Measurements from ENCODE around the gene RIMS1. TPM values are rescaled to one million over a fixed set of nuclear protein-coding genes. Genes with fewer than 3 reads are reported as not detected.

Gene RIMS1
- total and polyA plus RNA-seq, 2 donors (not counting 1 experiment from before 2014, with no cell fraction given): not detected

GRCh38 chr6:72424476-72424875 is 538.1 kb downstream of the RIMS1 start:
- CTCF ChIA-PET: interaction anchor here (6.0 kb wide), 1 partner anchor 13 kb away, joined by 49 read pairs; no protein-coding TSS in a partner anchor
- Histone ChIP-seq H3K9me3 (ENCODE audit: control extremely low read depth in 1 of 3, control insufficient read depth in 2 of 3, insufficient read depth in 1 of 3, low read length in 2 of 3) (no peaks in the 10 kb centered on the region), H3K36me3 (replicated peaks in 1 of 2; ENCODE audit: control extremely low read depth in 1 of 2, control insufficient read depth in 1 of 2, extremely low read depth in 1 of 2, insufficient read depth in 2 of 2, low read length in 1 of 2) (no peaks in the 10 kb centered on the region), H3K27ac (ENCODE audit: low read length in 2 of 2) (no peak overlapping the region), H3K79me2 (ENCODE audit: control insufficient read depth, insufficient read depth, low read length) (no peaks in the 10 kb centered on the region), H4K20me1 (ENCODE audit: control insufficient read depth, insufficient read depth, low read length, poor library complexity, severe bottlenecking) (no peaks in the 10 kb centered on the region), H3K9ac (ENCODE audit: low read length) (no peak overlapping the region), H3K27me3 (replicated peaks in 1 of 4; ENCODE audit: control extremely low read depth in 1 of 4, control insufficient read depth in 3 of 4, insufficient read depth in 4 of 4, low read length in 3 of 4) (peaks cover 0 to 4% (median 0%) of the 10 kb centered on the region in 4 experiments), H3K4me3 (ENCODE audit: control extremely low read depth in 1 of 5, extremely low read depth in 1 of 5, insufficient read depth in 1 of 5, low read depth in 2 of 5, low read length in 4 of 5) (no peak overlapping the region), H3K4me2 (replicated peaks; ENCODE audit: low read depth, low read length, poor library complexity, severe bottlenecking) (no peak overlapping the region), H2AFZ (ENCODE audit: insufficient read depth, low read depth, low read length, poor library complexity, severe bottlenecking) (no peak overlapping the region), H3K4me1 (ENCODE audit: control insufficient read depth in 2 of 2, insufficient read depth in 2 of 2, low read length in 2 of 2) (no peaks in the 10 kb centered on the region)
- ATAC-seq (ENCODE audit: low read depth) (no peak), DNase-seq (no peak)
- Mint-ChIP-seq H3K27ac (no peak overlapping the region), H3K4me1 (no peaks in the 10 kb centered on the region), H3K4me3 (no peak overlapping the region), H3K9me3 (ENCODE audit: insufficient read depth) (no peaks in the 10 kb centered on the region), H3K27me3 (peaks cover 13% of the 10 kb centered on the region)
- TF ChIP-seq CTCF (IDR thresholded peaks at IDR 0.05): no peak
- no peak for TF ChIP-seq EZH2 (IDR thresholded peaks at IDR 0.05; ENCODE audit: borderline replicate concordance, insufficient read depth, low read depth, low read length, poor library complexity, severe bottlenecking)
- POLR2A ChIA-PET: no interaction called here
- intact Hi-C loops (cut with micrococcal nuclease): no loop called here
- WGBS (ENCODE audit: insufficient coverage): no CpG with 5 or more reads among the region's 1 CpG

- H3K79me2 ChIP-seq (ENCODE audit: control insufficient read depth, insufficient read depth, low read length): no peaks in the 10 kb centered on the region
- H3K36me3 ChIP-seq (replicated peaks in 1 of 2; ENCODE audit: control extremely low read depth in 1 of 2, control insufficient read depth in 1 of 2, extremely low read depth in 1 of 2, insufficient read depth in 2 of 2, low read length in 1 of 2): no peaks in the 10 kb centered on the region
- no peak overlapping the region for H3K27ac ChIP-seq (ENCODE audit: low read length in 2 of 2)
- H3K27me3 ChIP-seq (replicated peaks in 1 of 4; ENCODE audit: control extremely low read depth in 1 of 4, control insufficient read depth in 3 of 4, insufficient read depth in 4 of 4, low read length in 3 of 4): peaks cover 0 to 4% (median 0%) of the 10 kb centered on the region in 4 experiments
- ATAC-seq (ENCODE audit: low read depth) (no peak), DNase-seq (no peak)
- no peak overlapping the region for H3K4me3 ChIP-seq (ENCODE audit: control extremely low read depth in 1 of 5, extremely low read depth in 1 of 5, insufficient read depth in 1 of 5, low read depth in 2 of 5, low read length in 4 of 5)
- CTCF ChIA-PET: interaction anchor here (6.0 kb wide), 1 partner anchor 14 kb away, joined by 49 read pairs; no protein-coding TSS in a partner anchor
- Mint-ChIP-seq H3K4me1 (no peaks in the 10 kb centered on the region), H3K4me3 (no peak overlapping the region), H3K27me3 (peaks cover 13% of the 10 kb centered on the region), H3K27ac (no peak overlapping the region), H3K9me3 (ENCODE audit: insufficient read depth) (no peaks in the 10 kb centered on the region)
- H2AFZ ChIP-seq (ENCODE audit: insufficient read depth, low read depth, low read length, poor library complexity, severe bottlenecking): no peak overlapping the region
- no CpG with 5 or more reads among the region's 4 CpGs for WGBS (ENCODE audit: insufficient coverage)
- H3K9me3 ChIP-seq (ENCODE audit: control extremely low read depth in 1 of 3, control insufficient read depth in 2 of 3, insufficient read depth in 1 of 3, low read length in 2 of 3): no peaks in the 10 kb centered on the region
- no peaks in the 10 kb centered on the region for H3K4me1 ChIP-seq (ENCODE audit: control insufficient read depth in 2 of 2, insufficient read depth in 2 of 2, low read length in 2 of 2)
- TF ChIP-seq CTCF (IDR thresholded peaks at IDR 0.05): no peak
- TF ChIP-seq EZH2 (IDR thresholded peaks at IDR 0.05; ENCODE audit: borderline replicate concordance, insufficient read depth, low read depth, low read length, poor library complexity, severe bottlenecking): no peak
- H3K4me2 ChIP-seq (replicated peaks; ENCODE audit: low read depth, low read length, poor library complexity, severe bottlenecking): no peak overlapping the region
- POLR2A ChIA-PET: no interaction called here
- H3K9ac ChIP-seq (ENCODE audit: low read length): no peak overlapping the region
- intact Hi-C loops (cut with micrococcal nuclease): no loop called here
- H4K20me1 ChIP-seq (ENCODE audit: control insufficient read depth, insufficient read depth, low read length, poor library complexity, severe bottlenecking): no peaks in the 10 kb centered on the region
These were observed 538.8 kb downstream of the RIMS1 start for GRCh38 chr6:72425003-72425681.

All from B cell (primary cell).